ENCODE data around the gene GNRH2.
"Not testable (repeated sequence)": the region's sequence is repeated elsewhere in the genome, so short reads cannot be mapped to it uniquely, and the experiment has no call there.

GNRH2 gene

DNA sequence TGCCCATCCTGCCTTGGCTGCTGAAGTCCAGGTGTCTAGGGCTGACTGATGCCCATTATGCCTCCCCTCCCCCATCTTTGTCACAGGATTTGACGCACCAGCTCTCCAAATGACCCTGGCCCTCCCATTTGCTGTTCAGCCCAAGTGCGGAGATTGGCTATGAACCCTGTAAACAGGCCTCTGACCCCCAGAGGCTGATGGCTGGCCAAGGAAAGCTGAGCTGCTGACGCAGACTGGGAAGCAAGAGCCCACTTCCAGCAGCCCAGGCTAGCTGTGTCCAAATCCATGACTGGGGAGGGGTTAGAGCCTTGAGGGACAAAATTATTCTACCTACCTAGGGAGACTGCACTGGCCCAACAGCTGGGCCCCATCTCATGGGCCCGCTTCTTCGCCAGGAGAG lies 797 bp upstream of the GNRH2 start:
- DNase-seq (ENCODE audit: low spot score), result no peak

GRCh38 chr20:3044336-3044965 lies 1.0 kb downstream of the GNRH2 start:
- DNase-seq (ENCODE audit: low spot score), result no peak

DNA sequence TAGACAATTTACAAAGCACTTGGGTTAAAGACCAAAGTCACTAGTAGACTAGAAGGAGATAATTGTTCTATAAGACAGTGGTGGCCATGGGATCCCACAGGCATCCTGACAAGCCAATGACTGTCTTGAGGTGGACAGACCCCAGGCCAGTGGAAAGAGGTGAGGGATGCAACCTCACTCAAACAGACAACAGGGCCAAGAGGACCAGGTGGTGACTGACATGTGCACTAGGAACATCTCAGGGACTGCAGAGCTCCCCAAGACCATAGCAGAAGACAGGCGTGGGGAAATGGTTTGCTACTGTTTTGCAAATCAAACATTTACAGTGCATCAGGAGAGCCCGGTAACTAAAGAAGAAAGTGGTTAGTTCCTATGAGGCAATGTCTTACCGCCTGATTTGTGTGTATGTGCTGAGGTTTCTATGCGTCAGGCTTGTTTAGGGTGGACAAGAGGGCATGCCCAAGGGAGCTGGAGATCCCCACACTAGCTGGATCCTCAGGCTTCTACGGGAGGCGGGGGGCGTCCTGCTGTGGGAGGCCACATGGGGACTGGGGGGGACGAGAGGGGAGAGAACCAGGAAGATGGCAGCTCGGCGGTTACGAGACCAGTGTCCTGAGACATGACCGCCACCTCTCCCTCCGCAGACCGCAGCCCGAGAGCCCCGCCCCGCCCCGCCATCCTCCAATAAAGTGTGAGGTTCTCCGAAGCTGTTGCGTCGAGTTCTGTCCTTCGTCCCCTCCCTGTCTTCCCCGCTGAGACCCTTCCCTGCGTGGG lies 1.8 kb downstream of the GNRH2 start:
- DNase-seq (ENCODE audit: low spot score), result no peak

GRCh38 chr20:3045816-3046676 lies 2.6 kb downstream of the GNRH2 start, which contains the start of gene MRPS26:
Gene MRPS26, plus strand, starts transcription at chr20:3046052. Its CDS starts 17 bp downstream, at chr20:3046069.
- peak; percentile 87 for DNase-seq (ENCODE audit: low spot score)

DNA sequence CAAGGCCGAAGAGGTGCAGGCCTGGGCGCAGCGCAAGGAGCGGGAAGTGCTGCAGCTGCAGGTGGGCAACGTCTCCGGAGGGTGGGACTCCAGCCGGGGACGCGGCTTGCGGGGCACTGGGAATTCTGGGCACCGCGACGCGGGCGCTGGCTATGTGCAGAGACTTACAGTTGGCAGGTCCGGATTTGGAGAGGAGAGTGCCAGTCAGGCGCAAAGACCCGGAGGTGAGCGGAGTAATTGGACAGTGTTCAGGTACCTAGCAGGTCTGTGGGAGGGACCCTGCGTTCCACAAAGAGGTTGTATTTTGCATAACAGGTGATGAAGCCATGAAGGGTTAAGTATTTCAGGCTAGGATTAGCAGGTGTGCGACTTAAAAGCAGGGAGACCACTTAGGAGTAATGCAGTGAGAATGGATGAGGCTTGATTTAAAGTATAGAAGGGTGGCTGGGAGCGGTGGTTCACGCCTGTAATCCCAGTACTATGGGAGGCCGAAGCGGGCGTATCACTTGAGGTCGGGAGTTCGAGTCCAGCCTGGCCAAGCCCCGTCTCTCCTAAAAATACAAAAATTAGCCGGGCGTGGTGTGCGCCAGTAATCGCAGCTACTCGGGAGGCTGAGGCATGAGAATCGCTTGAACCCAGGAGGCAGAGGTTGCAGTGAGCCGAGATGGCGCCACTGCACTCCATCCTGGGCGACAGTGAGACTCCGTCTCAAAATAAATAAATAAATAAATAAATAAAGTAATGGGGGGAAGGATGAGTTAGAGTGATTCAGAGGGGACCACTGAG lies 3.4 kb downstream of the GNRH2 start:
- peak; percentile 14 for DNase-seq (ENCODE audit: low spot score)

GRCh38 chr20:3047486-3048419 lies 4.3 kb downstream of the GNRH2 start:
- DNase-seq (ENCODE audit: low spot score), result no peak

DNA sequence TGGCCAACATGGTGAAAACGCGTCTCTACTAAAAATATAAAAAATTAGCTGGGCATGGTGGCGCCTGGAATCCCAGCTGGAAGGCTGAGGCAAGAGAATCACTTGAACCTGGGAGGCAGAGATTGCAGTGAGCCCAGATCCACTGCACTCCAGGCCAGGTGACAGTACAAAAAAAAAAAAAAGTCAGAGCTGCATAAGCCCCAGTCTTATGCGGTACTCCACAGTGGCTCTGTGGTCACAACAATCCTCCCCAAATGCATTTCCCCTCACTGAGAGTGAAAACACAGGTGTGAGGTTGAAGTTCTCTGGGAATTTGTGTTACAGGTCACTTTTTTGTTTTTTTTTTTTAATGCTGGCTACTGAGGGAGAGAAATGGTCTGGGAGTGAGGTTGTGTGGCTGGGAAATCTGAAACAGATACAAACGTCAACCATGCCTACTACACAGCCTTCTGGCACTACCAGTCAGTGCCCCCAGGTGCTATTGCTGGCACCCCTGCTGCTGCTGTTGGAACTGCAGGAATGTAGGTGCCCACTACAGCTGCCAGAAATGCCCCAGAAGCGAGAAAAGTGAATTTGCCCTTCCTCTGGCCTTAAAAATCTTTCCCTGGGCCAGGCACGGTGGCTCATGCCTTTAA lies 8.1 kb downstream of the GNRH2 start:
- no peak for DNase-seq (ENCODE audit: low spot score)

DNA sequence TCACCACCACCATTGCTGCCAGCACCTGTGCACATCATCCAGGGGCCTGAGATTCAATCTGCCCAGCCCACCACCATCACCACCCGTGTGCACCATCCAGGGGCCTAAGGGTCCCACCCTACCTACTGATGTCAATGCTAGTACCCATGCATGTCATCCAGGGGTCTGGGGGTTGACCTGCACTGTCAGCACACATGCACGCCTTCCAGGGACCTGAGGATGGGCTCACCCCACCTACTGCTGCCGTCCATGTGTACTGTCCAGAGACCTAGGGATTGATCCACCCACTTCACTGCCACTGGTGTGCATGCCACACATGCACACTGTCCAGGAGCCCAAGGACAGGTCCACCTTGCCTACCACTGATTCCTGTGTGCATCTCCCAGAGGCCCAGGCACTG lies 16.1 kb downstream of the GNRH2 start:
- DNase-seq (ENCODE audit: low spot score), result no peak

DNA sequence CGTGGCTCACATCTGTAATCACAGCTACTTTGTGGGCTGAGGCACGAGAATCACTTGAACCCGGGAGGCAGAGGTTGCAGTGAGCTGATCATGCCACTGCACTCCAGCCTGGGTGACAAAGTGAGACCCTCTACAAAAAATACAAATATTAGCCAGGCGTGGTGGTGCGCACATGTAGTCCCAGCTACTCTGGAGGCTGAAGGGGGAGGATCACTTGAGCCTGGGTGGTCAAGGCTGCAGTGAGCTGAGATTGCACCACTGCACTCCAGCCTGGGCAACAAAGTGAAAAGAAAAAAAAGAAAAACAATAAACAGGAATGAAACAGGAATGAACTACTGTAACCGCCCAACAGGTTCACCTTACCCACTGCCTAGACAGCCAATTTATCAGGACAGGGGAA lies 20.7 kb downstream of the GNRH2 start:
- DNase-seq (ENCODE audit: low spot score), result not testable (repeated sequence)

DNA sequence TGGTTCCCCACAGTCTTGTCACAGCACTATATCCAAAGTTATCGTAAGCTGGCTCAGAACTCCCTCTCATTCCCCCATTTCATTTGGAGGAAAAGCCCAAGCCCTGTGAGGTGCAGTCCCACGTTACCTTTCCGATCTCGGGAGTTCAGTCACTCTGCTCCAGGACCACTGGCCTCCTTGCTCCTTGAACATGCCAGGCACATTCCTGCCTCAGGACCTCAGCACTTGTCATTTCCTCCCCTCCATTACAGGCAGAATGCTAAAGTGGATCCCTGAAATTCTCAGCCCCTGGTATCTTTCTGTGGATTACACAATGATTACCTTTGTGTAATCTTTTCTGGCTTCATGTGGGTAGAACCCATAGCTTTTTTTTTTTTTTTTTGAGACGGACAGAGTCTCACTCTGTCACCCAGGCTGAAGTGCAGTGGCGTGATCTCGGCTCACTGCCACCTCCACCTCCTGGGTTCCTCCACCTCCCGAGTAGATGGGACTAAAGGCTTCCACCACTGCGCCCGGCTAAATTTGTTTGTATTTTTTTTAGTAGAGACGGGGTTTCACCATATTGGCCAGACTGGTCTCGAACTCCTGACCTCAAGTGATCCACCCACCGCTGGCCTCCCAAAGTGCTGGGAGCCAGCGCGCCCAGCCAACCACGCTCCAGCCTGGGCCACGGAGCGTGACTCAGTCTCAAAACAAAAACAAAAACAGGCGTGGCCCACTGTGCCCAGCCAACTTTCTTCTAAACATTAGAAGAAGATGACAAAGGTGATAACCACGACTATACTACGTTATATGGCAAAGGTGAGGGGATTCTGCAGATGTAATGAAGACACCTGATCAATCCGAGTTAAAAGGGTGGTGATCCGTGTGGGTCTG lies 24.0 kb downstream of the GNRH2 start:
- DNase-seq (ENCODE audit: low spot score), result no peak

DNA sequence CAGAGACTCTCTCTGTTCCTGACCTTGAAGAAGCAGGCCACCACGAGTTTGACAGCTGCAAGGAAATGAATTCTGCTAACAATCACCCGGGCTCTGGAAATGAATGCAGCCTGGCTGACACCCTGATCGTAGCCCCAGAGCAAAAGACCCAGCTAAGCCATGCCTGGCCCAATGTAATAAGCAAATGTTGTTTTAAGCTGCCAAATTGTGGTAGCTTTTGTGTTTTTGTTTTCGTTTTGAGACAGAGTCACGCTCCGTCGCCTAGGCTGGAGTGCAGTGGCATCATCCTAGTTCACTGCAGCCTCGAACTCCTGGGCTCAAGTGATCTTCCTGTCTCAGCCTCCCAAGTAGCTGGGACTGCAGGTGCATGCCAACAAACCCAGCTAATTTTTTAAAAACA lies 24.7 kb downstream of the GNRH2 start:
- no peak for DNase-seq (ENCODE audit: low spot score)

GRCh38 chr20:3068986-3069900 lies 25.8 kb downstream of the GNRH2 start:
- no peak for DNase-seq (ENCODE audit: low spot score)

- no peak for DNase-seq (ENCODE audit: low spot score)
Observed at GRCh38 chr20:3070725-3071124, 27.3 kb downstream of the GNRH2 start.

- DNase-seq (ENCODE audit: low spot score), result no peak
Observed at GRCh38 chr20:3071266-3071609, 27.8 kb downstream of the GNRH2 start.

DNA sequence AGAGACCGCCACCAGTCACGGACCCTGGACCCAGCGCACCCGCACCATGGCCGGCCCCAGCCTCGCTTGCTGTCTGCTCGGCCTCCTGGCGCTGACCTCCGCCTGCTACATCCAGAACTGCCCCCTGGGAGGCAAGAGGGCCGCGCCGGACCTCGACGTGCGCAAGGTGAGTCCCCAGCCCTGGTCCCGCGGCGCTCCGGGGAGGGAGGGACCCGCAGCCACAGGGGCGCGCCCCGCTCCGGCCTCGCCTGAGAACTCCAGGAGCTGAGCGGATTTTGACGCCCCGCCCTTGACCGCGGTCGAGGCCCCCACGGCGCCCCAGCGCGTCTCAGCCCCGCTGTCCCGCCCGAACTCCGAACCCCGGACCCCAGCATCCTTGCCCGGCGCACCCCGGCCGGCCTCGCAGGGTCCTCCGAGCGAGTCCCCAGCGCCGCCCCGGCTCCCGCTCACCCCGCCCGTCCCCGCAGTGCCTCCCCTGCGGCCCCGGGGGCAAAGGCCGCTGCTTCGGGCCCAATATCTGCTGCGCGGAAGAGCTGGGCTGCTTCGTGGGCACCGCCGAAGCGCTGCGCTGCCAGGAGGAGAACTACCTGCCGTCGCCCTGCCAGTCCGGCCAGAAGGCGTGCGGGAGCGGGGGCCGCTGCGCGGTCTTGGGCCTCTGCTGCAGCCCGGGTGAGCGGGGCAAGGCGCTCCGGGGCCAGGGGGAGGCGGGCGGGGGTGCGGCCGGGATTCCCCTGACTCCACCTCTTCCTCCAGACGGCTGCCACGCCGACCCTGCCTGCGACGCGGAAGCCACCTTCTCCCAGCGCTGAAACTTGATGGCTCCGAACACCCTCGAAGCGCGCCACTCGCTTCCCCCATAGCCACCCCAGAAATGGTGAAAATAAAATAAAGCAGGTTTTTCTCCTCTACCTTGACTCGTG lies 28.4 kb downstream of the GNRH2 start, which contains the start of gene OXT:
OXT (plus strand) TSS at position 11 of the 920 bp plus-strand sequence; CDS start at position 47, 36 bp downstream.
- DNase-seq (ENCODE audit: low spot score), result no peak

DNA sequence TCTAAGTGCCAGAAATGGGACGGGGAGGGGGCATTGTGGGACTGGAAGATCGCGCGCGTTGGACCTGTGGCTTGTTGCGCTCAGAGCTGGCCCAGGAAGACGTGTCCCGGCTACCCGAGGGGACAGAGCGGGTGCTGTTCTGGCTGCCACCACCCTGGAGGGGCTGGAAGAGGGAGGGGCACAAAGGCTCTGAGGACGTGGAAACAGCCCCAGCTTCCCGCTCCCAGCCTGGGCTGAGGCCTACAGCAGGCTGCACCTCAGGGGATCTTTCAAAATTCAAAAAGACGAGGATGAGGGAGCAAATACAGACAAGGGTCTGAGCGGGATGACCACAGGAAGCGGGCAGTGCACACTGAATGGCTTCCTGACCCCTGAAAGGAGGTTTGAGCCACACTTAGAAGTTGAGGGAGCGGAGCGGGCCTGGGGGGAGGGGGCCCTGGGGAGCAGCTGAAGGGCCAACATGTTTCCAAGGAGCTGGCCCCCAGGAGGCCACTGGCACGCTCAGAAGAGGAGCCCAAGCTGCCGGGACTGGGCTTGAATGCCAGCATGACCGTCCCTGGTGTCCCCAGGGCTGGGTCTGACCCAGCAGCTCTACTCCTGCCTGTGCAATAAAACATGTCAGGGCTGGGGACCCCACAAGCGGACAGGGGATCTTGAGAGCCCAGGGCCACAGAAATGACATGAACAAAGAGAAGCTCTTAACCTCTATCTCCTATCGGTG lies 29.3 kb downstream of the GNRH2 start:
- DNase-seq (ENCODE audit: low spot score), result no peak
